C1 segment of cervical spinal cord (tissue), 14 donors: ENCODE measurements around the gene MIEF1.

Experiments
- DNase-seq, 14 donors: peaks; one replicate each; lab custom pipeline; 2025; lab: John Stamatoyannopoulos, UW

Gene MIEF1

GRCh38 chr22:39556970-39557841 lies 55.1 kb downstream of the MIEF1 start:
- DNase-seq, result peak in 1 of 14 donors; percentile 35

DNA sequence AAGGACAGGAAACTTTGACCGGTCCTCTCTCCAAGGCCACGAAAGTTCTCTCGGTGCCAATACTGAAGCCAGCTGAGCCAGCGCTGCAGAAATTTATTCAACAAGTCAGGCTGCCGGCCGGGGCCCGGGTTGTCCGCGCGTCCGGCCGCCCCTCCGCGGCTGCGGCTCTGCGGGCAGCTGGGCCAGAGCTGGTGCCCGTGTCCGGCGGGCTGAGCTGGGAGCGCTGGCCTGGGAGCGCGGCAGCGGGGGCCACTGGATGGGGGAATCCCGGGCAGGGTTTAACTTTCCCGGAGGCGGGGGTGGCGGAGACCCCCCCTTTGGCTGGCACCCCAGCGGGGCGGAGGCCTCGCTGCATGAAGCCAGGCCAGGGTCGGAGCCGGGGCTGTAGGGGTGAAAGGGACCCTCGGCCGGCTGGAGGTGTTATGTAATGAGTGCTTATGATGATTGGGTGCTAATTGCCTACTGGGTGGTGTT lies 56.2 kb downstream of the MIEF1 start:
- no peak for DNase-seq

GRCh38 chr22:39558950-39559349 lies 56.9 kb downstream of the MIEF1 start:
- peak in 1 of 14 donors; percentile 25 for DNase-seq

- no peak for DNase-seq
These were observed 57.5 kb downstream of the MIEF1 start for GRCh38 chr22:39559456-39560105.

DNA sequence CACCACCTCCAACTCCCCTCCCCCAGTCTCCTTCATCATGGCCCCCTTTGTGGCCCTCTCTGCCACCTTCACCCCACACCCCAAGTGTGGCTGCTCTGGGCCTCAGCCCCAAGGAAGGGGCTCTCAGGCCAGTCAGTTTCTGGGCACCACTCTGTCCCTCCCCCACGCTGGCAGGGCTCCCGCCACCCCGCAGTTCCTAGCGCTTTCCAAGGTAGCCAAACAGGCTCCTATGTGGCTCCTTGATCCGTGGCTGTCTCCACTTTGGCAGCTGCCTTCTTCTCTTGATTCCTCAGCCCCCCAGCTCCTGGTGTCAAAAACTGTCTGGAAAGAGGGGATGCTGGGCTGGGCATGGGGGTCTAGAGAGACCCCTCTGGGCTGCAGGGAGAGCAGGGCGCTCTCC lies 58.0 kb downstream of the MIEF1 start:
- no peak for DNase-seq

GRCh38 chr22:39562839-39563489 lies 60.9 kb downstream of the MIEF1 start:
- no peak for DNase-seq

DNA sequence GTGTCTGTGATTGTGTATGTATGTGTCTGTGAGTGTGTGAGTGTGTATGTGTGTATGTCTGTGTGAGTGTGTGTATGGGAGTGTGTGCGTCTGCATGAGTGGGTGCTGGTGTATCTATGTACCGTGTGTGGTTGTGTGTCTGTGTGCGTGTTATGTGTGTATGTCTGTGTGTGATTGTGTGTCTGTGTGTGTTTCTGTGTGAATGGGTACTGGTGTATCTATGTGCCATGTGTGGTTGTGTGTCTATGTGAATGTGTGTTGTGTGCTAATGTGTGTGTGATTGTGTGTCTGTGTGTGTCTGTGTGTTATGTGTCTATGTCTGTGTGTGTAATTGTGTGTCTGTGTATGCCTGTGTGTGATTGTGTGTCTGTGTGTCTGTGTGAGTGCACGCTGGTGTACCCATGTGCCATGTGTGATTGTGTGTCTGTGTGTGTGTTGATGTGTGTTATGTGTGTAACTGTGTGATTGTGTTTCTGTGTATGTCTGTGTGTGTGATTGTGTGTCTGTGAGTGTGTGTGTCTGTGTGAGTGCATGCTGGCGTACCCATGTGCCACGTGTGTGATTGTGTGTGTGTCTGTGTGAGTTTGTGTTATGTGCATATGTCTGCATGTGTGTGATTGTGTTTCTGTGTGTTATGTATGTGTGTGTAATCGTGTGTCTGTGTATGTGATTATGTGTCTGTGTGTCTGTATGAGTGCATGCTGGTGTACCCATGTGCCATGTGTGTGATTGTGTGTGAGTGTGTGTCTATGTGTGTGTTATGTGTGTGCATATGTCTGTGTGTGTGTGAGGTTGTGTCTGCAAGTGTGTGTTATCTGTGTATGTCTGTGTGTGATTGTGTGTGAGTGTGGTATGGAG lies 61.7 kb downstream of the MIEF1 start:
- DNase-seq, result no peak

- no peak for DNase-seq
These were observed 63.4 kb downstream of the MIEF1 start for GRCh38 chr22:39565414-39565944.

- DNase-seq, result no peak
These were observed 65.3 kb downstream of the MIEF1 start for GRCh38 chr22:39567135-39567946.
